Naive thymus-derived CD4-positive, alpha-beta T cell (primary cell): Measurements from ENCODE around the gene FAM83D. TPM values are rescaled to one million over a fixed set of nuclear protein-coding genes. Genes with fewer than 3 reads are reported as not detected.

Source experiments
- ATAC-seq: fragments of 150-1000 bp; cut with Tn5 transposase; 2 replicates; pipeline ENCODE4 v1.10.0; 2021; ENCODE audit warnings: mild to moderate bottlenecking, moderate library complexity
- CTCF ChIA-PET: fragments of 350-600 bp; sonication (Branson Sonifier 250); formaldehyde crosslinking; loops from one replicate; lab custom pipeline; 2021; ENCODE audit warnings: antibody characterized with exemption; lab: Charles Lee
- POLR2A ChIA-PET: fragments of 350-600 bp; sonication (Branson Sonifier 250); formaldehyde crosslinking; loops from one replicate; lab custom pipeline; 2021; ENCODE audit warnings: antibody characterized with exemption, inconsistent platforms; lab: Charles Lee
- DNase-seq, 9 donors: peaks; one replicate each; pipeline versions ENCODE4 v3.0.0 to v3.0.0-alpha.2; 2020 to 2022; ENCODE audit warnings: mixed read lengths in 1 of 9
- H3K27ac ChIP-seq: one replicate; pipeline ENCODE4 v1.7.0; 2013; ENCODE audit warnings: mild to moderate bottlenecking, low read depth, low read length, moderate library complexity
- H3K27me3 ChIP-seq, 2 donors: one replicate each; pipeline ENCODE4 v1.7.0; 2013; ENCODE audit warnings: low read length in 2 of 2, mild to moderate bottlenecking in 2 of 2, moderate library complexity in 2 of 2; ENCODE audit not compliant: control insufficient read depth in 2 of 2, insufficient read depth in 2 of 2
- H3K36me3 ChIP-seq, 3 experiments: 1 replicate in 2 of 3; 2 replicates in 1 of 3; pipeline ENCODE4 v1.7.0; 2013; ENCODE audit warnings: low read length in 3 of 3, mild to moderate bottlenecking in 3 of 3, moderate library complexity in 1 of 3; ENCODE audit not compliant: insufficient read depth in 3 of 3, control insufficient read depth in 2 of 3
- H3K4me1 ChIP-seq, 2 donors: one replicate each; pipeline ENCODE4 v1.7.0; 2013; ENCODE audit warnings: low read length in 2 of 2, mild to moderate bottlenecking in 2 of 2, moderate library complexity in 1 of 2; ENCODE audit not compliant: control insufficient read depth in 2 of 2, insufficient read depth in 2 of 2
- H3K4me3 ChIP-seq: 2 replicates; pipeline ENCODE4 v1.7.0; 2013; ENCODE audit warnings: mild to moderate bottlenecking, low read length
- H3K9me3 ChIP-seq, 3 experiments: 1 replicate in 2 of 3; 2 replicates in 1 of 3; pipeline ENCODE4 v1.7.0; 2013; ENCODE audit warnings: low read length in 3 of 3; ENCODE audit not compliant: control insufficient read depth in 2 of 3
- H3K27ac Mint-ChIP-seq, 9 donors: one replicate each; pipeline ENCODE4 v1.8.0; 2020 to 2022; ENCODE audit warnings: mixed read lengths in 9 of 9, mild to moderate bottlenecking in 8 of 9, moderate library complexity in 5 of 9, inconsistent platforms in 2 of 9
- H3K27me3 Mint-ChIP-seq, 5 donors: one replicate each; pipeline ENCODE4 v1.8.0; 2021 to 2022; ENCODE audit warnings: mixed read lengths in 5 of 5, mild to moderate bottlenecking in 1 of 5
- H3K36me3 Mint-ChIP-seq, 5 donors: one replicate each; pipeline ENCODE4 v1.8.0; 2020 to 2022; ENCODE audit warnings: mixed read lengths in 5 of 5, mild to moderate bottlenecking in 3 of 5, inconsistent platforms in 1 of 5
- H3K4me1 Mint-ChIP-seq, 7 donors: one replicate each; pipeline ENCODE4 v1.8.0; 2020 to 2022; ENCODE audit warnings: mixed read lengths in 7 of 7, mild to moderate bottlenecking in 3 of 7, inconsistent platforms in 1 of 7
- H3K4me3 Mint-ChIP-seq, 10 donors: one replicate each; pipeline ENCODE4 v1.8.0; 2020 to 2022; ENCODE audit warnings: mild to moderate bottlenecking in 10 of 10, mixed read lengths in 10 of 10, moderate library complexity in 6 of 10, inconsistent platforms in 2 of 10
- H3K9me3 Mint-ChIP-seq, 11 donors: one replicate each; pipeline ENCODE4 v1.8.0; 2020 to 2022; ENCODE audit warnings: mixed read lengths in 11 of 11, mild to moderate bottlenecking in 4 of 11, inconsistent platforms in 1 of 11, moderate library complexity in 1 of 11
- intact Hi-C, 2 donors: fragments of 100-400 bp; cut with micrococcal nuclease; formaldehyde crosslinking; loops; one replicate each; pipeline ENCODE4 v1.15.1; 2023
- polyA plus RNA-seq, 2 donors: library from polyadenylated mRNA; unstranded; fragments of 300-500 nt; fragmentation: Illumina TruSeq; gene quantifications; one replicate each; pipeline ENCODE4 v1.2.3, GENCODE V29; 2021
- total RNA-seq, 6 experiments: library from RNA in 5 of 6; stranded (reverse) in 5 of 6; gene quantifications; 1 replicate in 5 of 6; 2 replicates in 1 of 6; pipeline ENCODE4 v1.2.3 and lab custom pipeline; 2021 to 2026

Gene FAM83D
- total and polyA plus RNA-seq, 7 experiments from 2014 or later: 0.82 to 11.1 (median 1.8) TPM

DNA sequence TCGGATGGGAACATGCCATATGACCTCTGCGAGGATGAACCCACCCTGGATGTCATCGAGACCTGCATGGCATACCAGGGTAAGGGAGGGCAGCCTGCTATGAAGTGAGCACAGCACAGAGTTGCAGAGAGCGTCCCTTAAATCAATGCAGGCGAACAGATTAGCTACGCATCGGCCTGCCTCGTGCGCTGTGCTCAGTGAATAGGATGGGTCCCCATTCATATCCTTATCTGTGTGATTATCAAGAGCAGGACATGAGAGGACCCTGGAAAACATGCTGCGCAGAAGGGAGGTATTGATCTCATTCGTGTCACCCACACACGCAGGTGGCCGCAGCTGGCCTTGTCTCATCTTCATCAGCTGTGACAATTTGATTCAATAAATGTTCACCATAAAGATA, 25.6 kb upstream of the FAM83D start:
- no peak for ATAC-seq
- H3K4me3 Mint-ChIP-seq: no peak overlapping the region
- Histone ChIP-seq H3K4me3 (no peak overlapping the region), H3K4me1 (no peaks in the 10 kb centered on the region), H3K27ac (no peak overlapping the region), H3K36me3 (peaks cover 22 to 93% (median 42%) of the 10 kb centered on the region in 3 experiments), H3K9me3 (no peaks in the 10 kb centered on the region), H3K27me3 (no peaks in the 10 kb centered on the region)
- H3K4me1 Mint-ChIP-seq: peaks cover 0 to 8% (median 5%) of the 10 kb centered on the region in 7 donors
- ChIA-PET POLR2A (no interaction called here), CTCF (no interaction called here)
- DNase-seq: no peak
- no peaks in the 10 kb centered on the region for H3K27me3 Mint-ChIP-seq
- intact Hi-C loops: no loop called here
- peaks cover 0 to 9% (median 0%) of the 10 kb centered on the region in 11 donors for H3K9me3 Mint-ChIP-seq
- peak overlapping the region in 1 of 9 donors; percentile 22 for H3K27ac Mint-ChIP-seq
- H3K36me3 Mint-ChIP-seq: peaks cover 20 to 60% (median 40%) of the 10 kb centered on the region in 5 donors

- Mint-ChIP-seq H3K27ac (no peak overlapping the region), H3K27me3 (no peaks in the 10 kb centered on the region), H3K4me3 (no peak overlapping the region), H3K9me3 (peaks cover 0 to 10% (median 0%) of the 10 kb centered on the region in 11 donors), H3K4me1 (peaks cover 0 to 7% (median 0%) of the 10 kb centered on the region in 7 donors), H3K36me3 (peaks cover 29 to 60% (median 47%) of the 10 kb centered on the region in 5 donors)
- Histone ChIP-seq H3K27ac (no peak overlapping the region), H3K4me3 (no peak overlapping the region), H3K36me3 (peaks cover 25 to 90% (median 45%) of the 10 kb centered on the region in 3 experiments), H3K4me1 (no peaks in the 10 kb centered on the region), H3K27me3 (no peaks in the 10 kb centered on the region), H3K9me3 (no peaks in the 10 kb centered on the region)
- CTCF ChIA-PET: no interaction called here
- no peak for DNase-seq
- POLR2A ChIA-PET: no interaction called here
- intact Hi-C loops: no loop called here
- no peak for ATAC-seq
Measured at GRCh38 chr20:38902601-38903000, 23.6 kb upstream of the FAM83D start.

DNA sequence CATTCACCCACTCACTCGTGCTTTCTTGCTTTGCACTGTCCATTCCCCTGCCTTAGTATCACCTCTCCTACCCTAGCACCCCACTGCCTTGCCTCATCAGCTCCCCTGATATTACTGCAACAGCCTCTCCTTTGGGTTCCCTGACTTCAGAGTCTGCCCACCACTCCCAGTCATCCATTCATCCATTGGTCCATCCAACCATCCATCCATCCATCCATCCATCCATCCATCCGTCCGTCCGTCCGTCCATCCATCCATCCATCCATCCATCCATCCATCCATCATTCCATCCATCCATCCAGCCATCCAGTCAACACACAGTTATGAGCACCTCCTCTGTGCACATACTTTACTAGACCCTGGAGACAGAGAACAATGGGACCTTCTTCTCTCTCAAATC, 22.9 kb upstream of the FAM83D start:
- DNase-seq (no peak), ATAC-seq (no peak)
- CTCF ChIA-PET: no interaction called here
- peaks cover 33 to 90% (median 41%) of the 10 kb centered on the region in 3 experiments for H3K36me3 ChIP-seq
- intact Hi-C loops: no loop called here
- H3K4me1 ChIP-seq: no peaks in the 10 kb centered on the region
- H3K27me3 ChIP-seq: no peaks in the 10 kb centered on the region
- no peak overlapping the region for H3K27ac ChIP-seq
- no peaks in the 10 kb centered on the region for H3K9me3 ChIP-seq
- H3K4me1 Mint-ChIP-seq: peaks cover 0 to 7% (median 0%) of the 10 kb centered on the region in 7 donors
- H3K27ac Mint-ChIP-seq: peak overlapping the region in 2 of 9 donors; percentile 6 to 76
- POLR2A ChIA-PET: no interaction called here
- no peak overlapping the region for H3K4me3 ChIP-seq
- H3K4me3 Mint-ChIP-seq: no peak overlapping the region
- H3K27me3 Mint-ChIP-seq: no peaks in the 10 kb centered on the region
- peaks cover 0 to 10% (median 0%) of the 10 kb centered on the region in 11 donors for H3K9me3 Mint-ChIP-seq
- peaks cover 36 to 58% (median 47%) of the 10 kb centered on the region in 5 donors for H3K36me3 Mint-ChIP-seq

GRCh38 chr20:38905375-38905774, 20.8 kb upstream of the FAM83D start:
- ChIA-PET CTCF (interaction anchor here (1.0 kb wide), 2 partner anchors 10 to 16 kb away, joined by 3 read pairs; no protein-coding TSS in a partner anchor), POLR2A (interaction anchor here (0.7 kb wide), 1 partner anchor 14 kb away, joined by 4 read pairs; no protein-coding TSS in a partner anchor)
- no peaks in the 10 kb centered on the region for H3K9me3 ChIP-seq

GRCh38 chr20:38907918-38908677, 18.1 kb upstream of the FAM83D start:
- H3K36me3 ChIP-seq: peaks cover 27 to 85% (median 33%) of the 10 kb centered on the region in 3 experiments
- POLR2A ChIA-PET: no interaction called here
- H3K27me3 ChIP-seq: no peaks in the 10 kb centered on the region
- Mint-ChIP-seq H3K9me3 (peaks cover 0 to 10% (median 0%) of the 10 kb centered on the region in 11 donors), H3K4me1 (peaks cover 0 to 7% (median 0%) of the 10 kb centered on the region in 7 donors), H3K27me3 (no peaks in the 10 kb centered on the region), H3K4me3 (no peak overlapping the region), H3K36me3 (peaks cover 29 to 58% (median 39%) of the 10 kb centered on the region in 5 donors), H3K27ac (peak overlapping the region in 1 of 9 donors; percentile 53)
- ATAC-seq: no peak
- H3K9me3 ChIP-seq: no peaks in the 10 kb centered on the region
- CTCF ChIA-PET: no interaction called here
- intact Hi-C loops: no loop called here
- no peak overlapping the region for H3K4me3 ChIP-seq
- no peak overlapping the region for H3K27ac ChIP-seq
- no peaks in the 10 kb centered on the region for H3K4me1 ChIP-seq
- no peak for DNase-seq

More at GRCh38 chr20:38905375-38905774, 20.8 kb upstream of the FAM83D start:
- no peak for ATAC-seq
- Mint-ChIP-seq H3K9me3 (peaks cover 0 to 10% (median 0%) of the 10 kb centered on the region in 11 donors), H3K4me3 (no peak overlapping the region), H3K4me1 (peaks cover 0 to 7% (median 0%) of the 10 kb centered on the region in 7 donors), H3K36me3 (peaks cover 36 to 69% (median 47%) of the 10 kb centered on the region in 5 donors), H3K27ac (no peak overlapping the region), H3K27me3 (no peaks in the 10 kb centered on the region)
- intact Hi-C loops: no loop called here
- no peak for DNase-seq
- Histone ChIP-seq H3K4me3 (no peak overlapping the region), H3K27ac (no peak overlapping the region), H3K36me3 (peaks cover 34 to 95% (median 44%) of the 10 kb centered on the region in 3 experiments), H3K4me1 (no peaks in the 10 kb centered on the region), H3K27me3 (no peaks in the 10 kb centered on the region)

DNA sequence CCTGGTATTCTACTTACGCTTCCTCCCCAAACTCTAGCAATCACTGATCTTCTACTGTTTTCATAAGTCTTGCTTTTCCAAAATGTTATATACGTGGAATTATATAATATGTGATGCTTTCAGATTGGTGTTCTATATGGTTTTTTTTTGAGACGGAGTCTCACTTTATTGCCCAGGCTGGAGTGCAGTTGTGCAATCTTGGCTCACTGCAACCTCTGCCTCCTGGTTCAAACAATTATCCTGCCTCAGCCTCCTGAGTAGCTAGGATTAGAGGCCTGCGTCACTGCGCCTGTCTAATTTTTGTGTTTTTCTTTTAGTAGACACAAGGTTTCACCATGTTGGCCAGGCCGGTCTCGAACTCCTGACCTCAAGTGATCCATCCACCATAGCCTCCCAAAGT, 10.9 kb upstream of the FAM83D start:
- no peaks in the 10 kb centered on the region for H3K4me1 Mint-ChIP-seq
- H3K9me3 Mint-ChIP-seq: no peaks in the 10 kb centered on the region
- intact Hi-C loops: no loop called here
- no peaks in the 10 kb centered on the region for H3K27me3 Mint-ChIP-seq
- no peaks in the 10 kb centered on the region for H3K4me1 ChIP-seq
- CTCF ChIA-PET: no interaction called here
- peak overlapping the region in 3 of 9 donors; percentile 10 to 47 (median 24) for H3K27ac Mint-ChIP-seq
- no peak for DNase-seq
- peaks cover 4 to 16% (median 11%) of the 10 kb centered on the region in 5 donors for H3K36me3 Mint-ChIP-seq
- POLR2A ChIA-PET: no interaction called here
- ATAC-seq: no peak
- H3K9me3 ChIP-seq: no peaks in the 10 kb centered on the region
- no peak overlapping the region for H3K4me3 ChIP-seq
- H3K27me3 ChIP-seq: no peaks in the 10 kb centered on the region
- H3K36me3 ChIP-seq: peaks cover 4 to 74% (median 26%) of the 10 kb centered on the region in 3 experiments
- no peak overlapping the region for H3K4me3 Mint-ChIP-seq
- no peak overlapping the region for H3K27ac ChIP-seq
